ENCODE measurements around the gene IL17D. TPM values are rescaled to one million over a fixed set of nuclear protein-coding genes. Genes with fewer than 3 reads are reported as not detected.

The IL17D gene
- total RNA-seq, 4 donors from 2014 or later = 2.4 to 3.9 TPM; not detected in 2

GRCh38 chr13:20699715-20700114 is 3.8 kb upstream of the IL17D start:
- H3K4me3 ChIP-seq = no peak overlapping the region
- TF ChIP-seq CTCF (IDR thresholded peaks at IDR 0.05) = no peak
- TF ChIP-seq POLR2A (IDR thresholded peaks at IDR 0.05) = no peak
- H3K36me3 ChIP-seq = no peaks in the 10 kb centered on the region
- H3K27ac ChIP-seq = no peak overlapping the region
- peaks cover 0 to 6% (median 2%) of the 10 kb centered on the region in 4 donors for H3K4me1 ChIP-seq
- H3K9me3 ChIP-seq = no peaks in the 10 kb centered on the region
- H3K27me3 ChIP-seq = no peaks in the 10 kb centered on the region
- no peak for DNase-seq

DNA sequence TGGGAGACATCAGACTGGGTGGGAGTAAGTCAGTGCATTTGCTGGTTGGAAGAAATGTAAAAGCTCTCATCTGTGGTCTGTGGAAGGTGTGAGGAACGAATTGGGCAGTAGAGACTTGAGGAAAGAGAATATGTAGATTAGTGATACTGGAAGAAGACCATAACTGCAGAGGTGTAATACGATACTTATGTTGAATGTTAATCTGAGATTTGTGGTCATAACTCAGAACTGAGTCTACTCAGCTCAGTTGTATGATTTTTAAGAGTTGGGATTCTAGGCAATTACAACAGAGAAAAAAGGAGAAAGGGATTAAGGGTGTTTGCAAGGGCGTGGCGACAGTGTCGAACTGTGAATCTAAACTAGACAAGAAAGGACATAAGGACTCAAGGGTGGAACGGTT is 3.2 kb upstream of the IL17D start:
- H3K36me3 ChIP-seq = no peaks in the 10 kb centered on the region
- H3K27me3 ChIP-seq = no peaks in the 10 kb centered on the region
- no peak for DNase-seq
- H3K4me1 ChIP-seq = peaks cover 0 to 6% (median 3%) of the 10 kb centered on the region in 4 donors
- TF ChIP-seq POLR2A (IDR thresholded peaks at IDR 0.05) (no peak), CTCF (IDR thresholded peaks at IDR 0.05) (no peak)
- H3K4me3 ChIP-seq = no peak overlapping the region
- no peak overlapping the region for H3K27ac ChIP-seq
- no peaks in the 10 kb centered on the region for H3K9me3 ChIP-seq

DNA sequence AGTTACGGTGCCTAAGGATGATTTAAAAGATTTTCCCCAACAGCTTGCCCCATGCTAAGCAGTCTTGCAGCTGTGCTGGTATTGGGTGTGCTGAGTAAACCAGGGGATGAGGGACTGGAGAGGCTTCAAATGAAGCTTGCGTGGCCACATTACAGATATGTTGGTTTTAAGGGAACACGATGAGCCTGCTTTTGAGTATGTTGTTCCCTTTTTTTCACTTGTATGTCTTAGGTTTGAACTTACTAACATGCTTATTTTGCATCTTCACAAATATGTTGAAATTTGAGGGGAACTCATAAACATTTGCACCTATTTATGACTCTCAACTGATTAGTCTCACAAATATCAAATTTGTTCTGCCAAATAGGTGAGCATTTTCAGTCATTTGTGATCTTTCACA is 2.0 kb upstream of the IL17D start:
- no peak overlapping the region for H3K4me3 ChIP-seq
- no peak overlapping the region for H3K27ac ChIP-seq
- no peak for DNase-seq
- no peaks in the 10 kb centered on the region for H3K27me3 ChIP-seq
- H3K36me3 ChIP-seq = no peaks in the 10 kb centered on the region
- no peaks in the 10 kb centered on the region for H3K9me3 ChIP-seq
- peaks cover 0 to 6% (median 3%) of the 10 kb centered on the region in 4 donors for H3K4me1 ChIP-seq
- TF ChIP-seq POLR2A (IDR thresholded peaks at IDR 0.05) (no peak), CTCF (IDR thresholded peaks at IDR 0.05) (no peak)

DNA sequence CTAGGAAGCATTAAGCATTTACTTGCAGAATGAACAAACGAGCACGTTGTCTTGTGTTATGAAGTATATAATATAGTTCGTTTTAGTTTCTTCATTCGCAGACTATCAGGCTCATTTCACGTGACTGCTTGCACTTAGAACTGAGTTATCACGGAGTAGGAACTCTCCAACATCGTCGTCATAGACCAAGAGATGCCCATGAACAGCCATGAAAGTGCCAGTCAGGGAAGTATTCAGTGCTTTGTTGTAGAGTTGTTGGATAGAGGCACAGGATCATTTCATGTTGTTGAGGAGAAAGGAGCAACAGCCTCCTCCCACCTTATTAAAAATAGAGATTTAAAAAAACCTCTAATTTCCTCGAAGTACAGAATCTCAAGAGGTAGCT is 977 bp upstream of the IL17D start:
- H3K27ac ChIP-seq = no peak overlapping the region
- H3K9me3 ChIP-seq = no peaks in the 10 kb centered on the region
- no peaks in the 10 kb centered on the region for H3K36me3 ChIP-seq
- no peaks in the 10 kb centered on the region for H3K27me3 ChIP-seq
- DNase-seq = no peak
- peak in 1 of 2 donors; percentile 52 for TF ChIP-seq POLR2A (IDR thresholded peaks at IDR 0.05)
- TF ChIP-seq CTCF (IDR thresholded peaks at IDR 0.05) = no peak
- H3K4me3 ChIP-seq = peak overlapping the region in 3 of 4 donors; percentile 67 to 88 (median 87)
- H3K4me1 ChIP-seq = peaks cover 0 to 6% (median 3%) of the 10 kb centered on the region in 4 donors

- TF ChIP-seq POLR2A (IDR thresholded peaks at IDR 0.05) (peak in 1 of 2 donors; percentile 43), CTCF (IDR thresholded peaks at IDR 0.05) (peak; percentile 28 to 87 (median 71))
- H3K27me3 ChIP-seq = no peaks in the 10 kb centered on the region
- peaks cover 0 to 6% (median 3%) of the 10 kb centered on the region in 4 donors for H3K4me1 ChIP-seq
- H3K4me3 ChIP-seq = peak overlapping the region; percentile 37 to 87 (median 62)
- no peaks in the 10 kb centered on the region for H3K9me3 ChIP-seq
- DNase-seq = peak; percentile 61 to 91 (median 88)
- H3K27ac ChIP-seq = peak overlapping the region in 3 of 4 donors; percentile 31 to 77 (median 58)
- H3K36me3 ChIP-seq = no peaks in the 10 kb centered on the region
Measured at GRCh38 chr13:20703780-20704458, 420 bp downstream of the IL17D start.
